ENCODE measurements around the gene TRPC1.

GRCh38 chr3:142849148-142849547, 125.3 kb downstream of the TRPC1 start:
- TF ChIP-seq CTCF (IDR thresholded peaks at IDR 0.05) = no peak
- no peak for TF ChIP-seq POLR2A (IDR thresholded peaks at IDR 0.05)
